Smooth muscle cell (in vitro differentiated cells): ENCODE results near the gene RIC1. TPM values are rescaled to one million over a fixed set of nuclear protein-coding genes. Genes with fewer than 3 reads are reported as not detected.
A peak's percentile ranks its signal among the peaks of the same experiment; 100 is the strongest.
"Not testable (repeated sequence)": the region's sequence is repeated elsewhere in the genome, so short reads cannot be mapped to it uniquely, and the experiment has no call there.

Experiments
- DNase-seq: peaks from one replicate; lab custom pipeline; 2025; ENCODE audit not compliant: unreplicated experiment; lab: John Stamatoyannopoulos, UW
- H2AFZ ChIP-seq: fragments of 200-600 bp; sonication (generic); 2 replicates; pipeline ENCODE4 v1.6.0; 2016; ENCODE audit warnings: antibody characterized with exemption, low read depth, mild to moderate bottlenecking
- H3F3A ChIP-seq: fragments of 200-600 bp; sonication (generic); 2 replicates; pipeline ENCODE4 v1.6.0; 2017; ENCODE audit warnings: antibody characterized with exemption, low read depth
- H3K27ac ChIP-seq: fragments of 200-600 bp; sonication (generic); 2 replicates; pipeline ENCODE4 v1.5.1; 2016; ENCODE audit warnings: low read depth, mild to moderate bottlenecking
- H3K27me3 ChIP-seq: fragments of 200-600 bp; sonication (generic); 2 replicates; pipeline ENCODE4 v1.6.1; 2016; ENCODE audit warnings: low read depth, mild to moderate bottlenecking
- H3K36me3 ChIP-seq: fragments of 200-600 bp; sonication (generic); 2 replicates; pipeline ENCODE4 v1.5.1; 2016; ENCODE audit warnings: low read depth
- H3K4me1 ChIP-seq: fragments of 200-600 bp; sonication (generic); 2 replicates; pipeline ENCODE4 v1.5.1; 2016; ENCODE audit warnings: low read depth
- H3K4me2 ChIP-seq: fragments of 200-600 bp; sonication (generic); 2 replicates; pipeline ENCODE4 v1.6.0; 2016; ENCODE audit warnings: mild to moderate bottlenecking
- H3K4me3 ChIP-seq: fragments of 200-600 bp; sonication (generic); 2 replicates; pipeline ENCODE4 v1.5.1; 2016; ENCODE audit warnings: mild to moderate bottlenecking
- H3K79me2 ChIP-seq: fragments of 200-600 bp; sonication (generic); 2 replicates; pipeline ENCODE4 v1.6.0; 2016; ENCODE audit warnings: low read depth, mild to moderate bottlenecking
- H3K9ac ChIP-seq: fragments of 200-600 bp; sonication (generic); 2 replicates; pipeline ENCODE4 v1.6.0; 2016; ENCODE audit warnings: low read depth
- H3K9me3 ChIP-seq: fragments of 200-600 bp; sonication (generic); replicated peaks from 2 replicates; pipeline ENCODE4 v1.5.1; 2016; ENCODE audit warnings: low read depth
- H4K20me1 ChIP-seq: fragments of 200-600 bp; sonication (generic); 2 replicates; pipeline ENCODE4 v1.6.0; 2016; ENCODE audit warnings: low read depth
- WGBS: methylation state at CpG from one replicate; pipeline ENCODE4 v1.1.7; 2016; ENCODE audit warnings: low lambda C conversion rate; 5-methylcytosine and 5-hydroxymethylcytosine counted together
- polyA plus RNA-seq: library from polyadenylated mRNA; unstranded; fragments of >200 nt; fragmentation: Nextera tagmentation; extraction: Ambion mirVana; gene quantifications from 2 replicates; pipeline ENCODE4 v1.2.1, GENCODE V29; 2016
- total RNA-seq: library from RNA; depleted of rRNA; stranded (reverse); fragments of >200 nt; gene quantifications from 2 replicates; pipeline ENCODE4 v1.2.3, GENCODE V29; 2014
- TF ChIP-seq, protein P1 (sequence below): fragments of 200-600 bp; sonication (generic); IDR thresholded peaks from 2 replicates; pipeline ENCODE4 v1.5.1; 2017; ENCODE audit warnings: borderline replicate concordance, mild to moderate bottlenecking, antibody characterized with exemption; ENCODE audit not compliant: insufficient read depth, poor library complexity, severe bottlenecking

RIC1 gene, protein sequence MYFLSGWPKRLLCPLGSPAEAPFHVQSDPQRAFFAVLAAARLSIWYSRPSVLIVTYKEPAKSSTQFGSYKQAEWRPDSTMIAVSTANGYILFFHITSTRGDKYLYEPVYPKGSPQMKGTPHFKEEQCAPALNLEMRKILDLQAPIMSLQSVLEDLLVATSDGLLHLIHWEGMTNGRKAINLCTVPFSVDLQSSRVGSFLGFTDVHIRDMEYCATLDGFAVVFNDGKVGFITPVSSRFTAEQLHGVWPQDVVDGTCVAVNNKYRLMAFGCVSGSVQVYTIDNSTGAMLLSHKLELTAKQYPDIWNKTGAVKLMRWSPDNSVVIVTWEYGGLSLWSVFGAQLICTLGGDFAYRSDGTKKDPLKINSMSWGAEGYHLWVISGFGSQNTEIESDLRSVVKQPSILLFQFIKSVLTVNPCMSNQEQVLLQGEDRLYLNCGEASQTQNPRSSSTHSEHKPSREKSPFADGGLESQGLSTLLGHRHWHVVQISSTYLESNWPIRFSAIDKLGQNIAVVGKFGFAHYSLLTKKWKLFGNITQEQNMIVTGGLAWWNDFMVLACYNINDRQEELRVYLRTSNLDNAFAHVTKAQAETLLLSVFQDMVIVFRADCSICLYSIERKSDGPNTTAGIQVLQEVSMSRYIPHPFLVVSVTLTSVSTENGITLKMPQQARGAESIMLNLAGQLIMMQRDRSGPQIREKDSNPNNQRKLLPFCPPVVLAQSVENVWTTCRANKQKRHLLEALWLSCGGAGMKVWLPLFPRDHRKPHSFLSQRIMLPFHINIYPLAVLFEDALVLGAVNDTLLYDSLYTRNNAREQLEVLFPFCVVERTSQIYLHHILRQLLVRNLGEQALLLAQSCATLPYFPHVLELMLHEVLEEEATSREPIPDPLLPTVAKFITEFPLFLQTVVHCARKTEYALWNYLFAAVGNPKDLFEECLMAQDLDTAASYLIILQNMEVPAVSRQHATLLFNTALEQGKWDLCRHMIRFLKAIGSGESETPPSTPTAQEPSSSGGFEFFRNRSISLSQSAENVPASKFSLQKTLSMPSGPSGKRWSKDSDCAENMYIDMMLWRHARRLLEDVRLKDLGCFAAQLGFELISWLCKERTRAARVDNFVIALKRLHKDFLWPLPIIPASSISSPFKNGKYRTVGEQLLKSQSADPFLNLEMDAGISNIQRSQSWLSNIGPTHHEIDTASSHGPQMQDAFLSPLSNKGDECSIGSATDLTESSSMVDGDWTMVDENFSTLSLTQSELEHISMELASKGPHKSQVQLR (N-terminal part only)
- 52.4 and 54.0 TPM in 2 replicates for total RNA-seq
- 9.9 and 11.1 TPM in 2 replicates for polyA plus RNA-seq

DNA sequence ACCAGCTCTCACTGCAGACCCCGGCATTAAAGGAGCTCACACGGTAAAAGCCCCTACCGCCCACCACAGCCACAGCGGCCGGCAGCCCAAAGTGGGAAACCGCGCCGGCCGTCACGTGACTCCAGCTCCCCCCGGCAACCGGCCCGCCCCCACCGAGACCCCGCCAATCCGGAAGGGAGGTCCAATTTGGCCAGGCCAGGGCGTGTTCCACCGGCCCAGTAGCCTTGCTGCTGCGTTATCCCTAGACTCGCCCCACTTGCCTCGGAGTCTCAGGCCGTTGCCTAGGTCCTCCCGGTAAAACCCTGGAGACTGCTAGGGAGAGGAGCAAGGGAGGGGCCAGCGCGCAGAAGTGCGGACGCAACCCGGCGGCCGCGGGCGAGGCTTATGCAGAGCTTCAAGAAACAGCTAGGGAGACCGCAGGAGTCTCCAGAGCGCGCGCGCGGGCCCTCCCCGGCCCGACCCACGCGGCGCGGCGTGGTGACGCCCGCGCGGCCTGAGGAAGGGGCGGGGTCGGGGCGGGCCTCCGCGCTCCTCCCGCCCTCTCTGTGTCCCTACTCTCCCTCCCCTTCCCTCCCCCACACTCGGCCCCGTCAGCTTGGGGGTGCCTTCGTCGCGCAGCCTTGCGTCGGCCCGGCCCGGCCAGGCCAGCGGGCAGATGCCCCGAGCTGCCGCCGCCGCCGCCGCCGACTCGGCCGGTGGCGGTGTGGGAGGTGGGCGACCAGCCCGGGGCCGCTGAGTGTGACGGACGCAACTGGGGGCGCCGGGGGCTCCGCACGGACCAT is at the start of gene RIC1:
Gene RIC1 (plus strand): TSS at position 578 of the 782 bp plus-strand sequence. CDS start 203 bp downstream, at position 781.
- H3K79me2 ChIP-seq: peaks cover 48% of the 10 kb centered on the region
- H3K9ac ChIP-seq: peak within 1 kb of the TSS; percentile 88
- no peaks in the 10 kb centered on the region for H3F3A ChIP-seq
- peak within 1 kb of the TSS; percentile 89 for H3K4me3 ChIP-seq
- no peaks in the 10 kb centered on the region for H3K27me3 ChIP-seq
- under 1% methylated on average over 57 of the region's 84 CpGs for WGBS
- H3K36me3 ChIP-seq: no peaks in the 10 kb centered on the region
- no peaks in the 10 kb centered on the region for H3K9me3 ChIP-seq
- peaks cover 19% of the 10 kb centered on the region for H3K4me1 ChIP-seq
- peak within 1 kb of the TSS; percentile 96 for H3K4me2 ChIP-seq
- peaks cover 36% of the 10 kb centered on the region for H4K20me1 ChIP-seq
- TF ChIP-seq, protein P1, sequence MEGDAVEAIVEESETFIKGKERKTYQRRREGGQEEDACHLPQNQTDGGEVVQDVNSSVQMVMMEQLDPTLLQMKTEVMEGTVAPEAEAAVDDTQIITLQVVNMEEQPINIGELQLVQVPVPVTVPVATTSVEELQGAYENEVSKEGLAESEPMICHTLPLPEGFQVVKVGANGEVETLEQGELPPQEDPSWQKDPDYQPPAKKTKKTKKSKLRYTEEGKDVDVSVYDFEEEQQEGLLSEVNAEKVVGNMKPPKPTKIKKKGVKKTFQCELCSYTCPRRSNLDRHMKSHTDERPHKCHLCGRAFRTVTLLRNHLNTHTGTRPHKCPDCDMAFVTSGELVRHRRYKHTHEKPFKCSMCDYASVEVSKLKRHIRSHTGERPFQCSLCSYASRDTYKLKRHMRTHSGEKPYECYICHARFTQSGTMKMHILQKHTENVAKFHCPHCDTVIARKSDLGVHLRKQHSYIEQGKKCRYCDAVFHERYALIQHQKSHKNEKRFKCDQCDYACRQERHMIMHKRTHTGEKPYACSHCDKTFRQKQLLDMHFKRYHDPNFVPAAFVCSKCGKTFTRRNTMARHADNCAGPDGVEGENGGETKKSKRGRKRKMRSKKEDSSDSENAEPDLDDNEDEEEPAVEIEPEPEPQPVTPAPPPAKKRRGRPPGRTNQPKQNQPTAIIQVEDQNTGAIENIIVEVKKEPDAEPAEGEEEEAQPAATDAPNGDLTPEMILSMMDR: no peak
- peak within 1 kb of the TSS; percentile 86 for H3K27ac ChIP-seq
- H2AFZ ChIP-seq: peak within 1 kb of the TSS; percentile 80
- DNase-seq: peak; percentile 75

DNA sequence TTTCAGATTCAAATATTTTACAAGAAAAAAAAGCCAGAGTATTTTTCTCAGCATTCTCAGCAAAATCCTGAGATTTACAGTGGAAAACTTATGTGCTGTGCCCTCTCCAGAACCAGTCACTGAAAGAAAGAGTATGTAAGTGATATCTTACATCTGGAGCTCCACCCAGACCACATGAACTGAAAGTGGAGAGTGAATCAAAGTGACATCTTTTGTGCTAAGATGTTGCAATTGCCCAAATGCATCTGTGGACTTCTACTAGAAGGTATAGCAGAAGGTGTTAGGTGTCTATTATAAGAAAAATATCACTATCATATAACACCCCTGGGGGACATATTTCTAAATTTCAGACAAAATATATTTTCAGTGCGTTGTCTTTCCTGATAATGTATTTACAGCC is 49.0 kb upstream of the RIC1 start:
- no peaks in the 10 kb centered on the region for H4K20me1 ChIP-seq
- no peaks in the 10 kb centered on the region for H3K79me2 ChIP-seq
- no peaks in the 10 kb centered on the region for H3K27me3 ChIP-seq
- no peaks in the 10 kb centered on the region for H3K9me3 ChIP-seq
- H2AFZ ChIP-seq: no peak overlapping the region
- H3K27ac ChIP-seq: no peak overlapping the region
- TF ChIP-seq, protein P1: no peak
- no peaks in the 10 kb centered on the region for H3K4me1 ChIP-seq
- no peak overlapping the region for H3K4me3 ChIP-seq
- H3F3A ChIP-seq: no peaks in the 10 kb centered on the region
- no peak overlapping the region for H3K4me2 ChIP-seq
- WGBS: 96% methylated on average over 1 of the region's 1 CpG
- no peaks in the 10 kb centered on the region for H3K36me3 ChIP-seq
- H3K9ac ChIP-seq: no peak overlapping the region
- no peak for DNase-seq

DNA sequence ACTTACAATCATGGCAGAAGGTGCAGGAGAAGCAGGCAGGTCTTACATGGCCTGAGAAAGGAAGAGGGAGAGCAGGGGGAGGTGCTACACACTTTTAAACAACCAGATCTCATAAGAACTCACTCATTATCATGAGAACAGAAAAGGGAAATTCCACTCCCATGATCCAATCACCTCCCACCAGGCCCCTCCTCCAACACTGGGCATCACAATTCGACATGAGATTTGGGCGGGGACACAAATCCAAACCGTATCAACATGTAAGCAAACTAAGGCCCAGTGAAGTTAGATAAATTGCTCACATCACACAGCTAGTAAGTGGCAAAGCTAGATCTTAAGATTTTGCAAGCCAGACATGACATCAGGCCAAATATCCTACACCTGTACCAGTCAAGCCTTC is 48.3 kb upstream of the RIC1 start:
- Histone ChIP-seq H3K79me2 (no peaks in the 10 kb centered on the region), H3F3A (no peaks in the 10 kb centered on the region), H3K4me2 (no peak overlapping the region), H4K20me1 (no peaks in the 10 kb centered on the region), H3K9ac (no peak overlapping the region), H3K36me3 (no peaks in the 10 kb centered on the region), H3K4me3 (no peak overlapping the region), H3K27ac (no peak overlapping the region), H3K4me1 (no peaks in the 10 kb centered on the region), H3K27me3 (no peaks in the 10 kb centered on the region), H3K9me3 (no peaks in the 10 kb centered on the region), H2AFZ (no peak overlapping the region)
- 83% methylated on average over 3 of the region's 3 CpGs for whole genome bisulfite sequencing
- DNase-seq: no peak
- TF ChIP-seq, protein P1: no peak

DNA sequence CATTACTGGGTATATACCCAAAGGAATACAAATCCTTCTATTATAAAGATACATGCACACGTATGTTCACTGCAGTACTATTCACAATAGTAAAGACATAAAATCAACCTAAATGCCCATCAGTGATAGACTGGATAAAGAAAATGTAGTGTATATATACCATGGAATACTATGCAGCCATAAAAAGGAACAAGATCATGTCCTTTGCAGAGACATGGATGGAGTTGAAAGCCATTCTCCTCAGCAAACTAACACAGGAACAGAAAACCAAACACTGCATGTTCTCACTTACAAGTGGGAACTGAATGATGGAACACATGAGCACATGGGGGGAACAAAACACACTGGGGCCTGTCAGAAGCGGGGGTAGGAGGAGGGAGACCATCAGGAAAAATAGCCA is 47.2 kb upstream of the RIC1 start:
- not testable (repeated sequence) for H3K4me3 ChIP-seq, DNase-seq, H3K79me2 ChIP-seq, H3K4me2 ChIP-seq, H3F3A ChIP-seq, H2AFZ ChIP-seq, H3K27me3 ChIP-seq, H3K9me3 ChIP-seq, H3K4me1 ChIP-seq, H3K9ac ChIP-seq, H3K27ac ChIP-seq, H3K36me3 ChIP-seq, H4K20me1 ChIP-seq
- WGBS: 98% methylated on average over 2 of the region's 2 CpGs
